Right atrium auricular region (tissue), 2 donors: ENCODE results near the gene RPL41. TPM values are rescaled to one million over a fixed set of nuclear protein-coding genes. Genes with fewer than 3 reads are reported as not detected.

ENCODE experiments used
- DNase-seq: peaks from one replicate; pipeline ENCODE4 v3.0.0-alpha.2; 2019; ENCODE audit warnings: low spot score
- H3K27ac ChIP-seq, 2 donors: fragments of 200-600 bp; sonication (generic); 1 replicate in 1 of 2; 2 replicates in 1 of 2; pipeline ENCODE4 v1.5.1; 2016 to 2019
- H3K27me3 ChIP-seq, 2 donors: fragments of 200-600 bp; sonication (generic); one replicate each; pipeline versions ENCODE4 v1.5.1 to v1.6.0; 2017 to 2019
- H3K36me3 ChIP-seq: fragments of 200-600 bp; sonication (generic); one replicate; pipeline ENCODE4 v1.5.1; 2016
- H3K4me1 ChIP-seq, 2 donors: fragments of 200-600 bp; sonication (generic); one replicate each; pipeline versions ENCODE4 v1.5.1 to v1.6.0; 2017 to 2019
- H3K4me3 ChIP-seq, 2 donors: fragments of 200-600 bp; sonication (generic); 1 replicate in 1 of 2; 2 replicates in 1 of 2; pipeline ENCODE4 v1.5.1; 2017 to 2019; ENCODE audit warnings: mild to moderate bottlenecking in 1 of 2, moderate library complexity in 1 of 2
- H3K9me3 ChIP-seq, 2 donors: fragments of 200-600 bp; sonication (generic); one replicate each; pipeline ENCODE4 v1.5.1; 2019
- total RNA-seq, 2 donors: library from RNA; depleted of rRNA; stranded (reverse); fragments of >200 nt; gene quantifications; one replicate each; pipeline ENCODE4 v1.1.0, GENCODE V29; 2016
- TF ChIP-seq, protein P1 (sequence below), 2 donors: fragments of 200-600 bp; sonication (generic); IDR thresholded peaks; one replicate each; pipeline ENCODE4 v1.5.1; 2019; ENCODE audit warnings: antibody characterized with exemption in 2 of 2

RPL41 gene
- total RNA-seq, 2 donors from 2014 or later = 606 to 2,188 TPM

DNA sequence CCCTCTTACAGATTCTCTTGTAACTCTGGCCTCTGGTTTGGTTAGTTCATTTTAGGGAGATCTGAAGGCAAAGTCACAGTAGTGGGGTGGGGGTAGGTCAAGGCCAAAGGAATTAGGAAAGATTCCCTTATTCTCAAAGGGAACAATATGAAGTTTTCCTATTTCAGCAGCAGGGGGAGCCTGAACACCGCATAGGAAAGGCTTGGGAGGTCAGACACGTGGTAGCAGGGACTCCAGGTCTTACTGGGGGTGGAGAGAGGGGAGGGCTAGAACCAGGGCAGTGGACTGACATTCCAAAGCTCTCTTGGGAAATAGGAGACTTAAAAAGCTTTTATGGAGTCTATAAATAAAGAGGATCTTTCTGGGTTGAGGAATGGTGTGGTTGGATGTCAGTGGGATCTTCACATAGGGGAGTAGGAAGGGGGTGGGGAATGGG, 2.9 kb downstream of the RPL41 start:
- Histone ChIP-seq H3K4me1 (peaks cover 0 to 52% of the 10 kb centered on the region in 2 donors), H3K4me3 (peak overlapping the region in 1 of 2 donors; percentile 76), H3K36me3 (peaks cover 10% of the 10 kb centered on the region), H3K27me3 (no peaks in the 10 kb centered on the region), H3K9me3 (no peaks in the 10 kb centered on the region), H3K27ac (peak overlapping the region; percentile 85 to 95)
- peak; percentile 88 for DNase-seq
- TF ChIP-seq, protein P1, sequence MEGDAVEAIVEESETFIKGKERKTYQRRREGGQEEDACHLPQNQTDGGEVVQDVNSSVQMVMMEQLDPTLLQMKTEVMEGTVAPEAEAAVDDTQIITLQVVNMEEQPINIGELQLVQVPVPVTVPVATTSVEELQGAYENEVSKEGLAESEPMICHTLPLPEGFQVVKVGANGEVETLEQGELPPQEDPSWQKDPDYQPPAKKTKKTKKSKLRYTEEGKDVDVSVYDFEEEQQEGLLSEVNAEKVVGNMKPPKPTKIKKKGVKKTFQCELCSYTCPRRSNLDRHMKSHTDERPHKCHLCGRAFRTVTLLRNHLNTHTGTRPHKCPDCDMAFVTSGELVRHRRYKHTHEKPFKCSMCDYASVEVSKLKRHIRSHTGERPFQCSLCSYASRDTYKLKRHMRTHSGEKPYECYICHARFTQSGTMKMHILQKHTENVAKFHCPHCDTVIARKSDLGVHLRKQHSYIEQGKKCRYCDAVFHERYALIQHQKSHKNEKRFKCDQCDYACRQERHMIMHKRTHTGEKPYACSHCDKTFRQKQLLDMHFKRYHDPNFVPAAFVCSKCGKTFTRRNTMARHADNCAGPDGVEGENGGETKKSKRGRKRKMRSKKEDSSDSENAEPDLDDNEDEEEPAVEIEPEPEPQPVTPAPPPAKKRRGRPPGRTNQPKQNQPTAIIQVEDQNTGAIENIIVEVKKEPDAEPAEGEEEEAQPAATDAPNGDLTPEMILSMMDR (IDR thresholded peaks at IDR 0.05) = peak; percentile 52 to 87

DNA sequence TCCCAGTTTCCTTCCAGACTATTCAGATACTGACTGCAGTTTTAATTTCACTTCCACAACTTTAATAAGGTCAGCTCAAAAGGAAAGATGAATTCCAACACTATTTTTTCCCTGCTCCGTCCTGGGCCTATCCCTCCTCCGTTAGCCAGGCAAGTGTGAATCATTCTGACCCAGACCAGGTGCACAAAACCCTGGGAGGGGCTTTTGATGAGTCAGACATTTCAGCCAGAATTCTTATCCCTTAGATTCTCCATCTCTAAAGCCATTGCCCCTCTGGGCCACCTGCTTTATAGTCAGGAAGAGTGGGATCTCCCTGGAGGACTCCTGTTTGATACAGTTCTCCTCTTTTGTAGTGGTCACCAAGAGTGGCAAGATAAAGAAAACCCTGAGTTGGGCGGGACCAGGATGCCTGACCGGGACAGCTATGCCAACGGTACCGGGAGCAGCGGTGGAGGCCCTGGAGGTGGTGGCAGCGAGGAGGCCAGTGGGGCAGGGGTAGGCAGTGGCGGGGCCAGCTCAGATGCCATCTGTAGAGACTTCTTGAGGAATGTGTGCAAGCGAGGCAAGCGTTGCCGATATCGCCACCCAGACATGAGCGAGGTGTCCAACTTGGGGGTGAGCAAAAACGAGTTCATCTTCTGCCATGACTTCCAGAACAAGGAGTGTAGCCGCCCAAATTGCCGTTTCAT, 3.9 kb downstream of the RPL41 start:
- peaks cover 10% of the 10 kb centered on the region for H3K36me3 ChIP-seq
- no peak for DNase-seq
- H3K4me3 ChIP-seq = no peak overlapping the region
- peaks cover 0 to 50% of the 10 kb centered on the region in 2 donors for H3K4me1 ChIP-seq
- peak overlapping the region; percentile 85 to 95 for H3K27ac ChIP-seq
- no peaks in the 10 kb centered on the region for H3K9me3 ChIP-seq
- H3K27me3 ChIP-seq = no peaks in the 10 kb centered on the region
- TF ChIP-seq, protein P1 (IDR thresholded peaks at IDR 0.05) = no peak

DNA sequence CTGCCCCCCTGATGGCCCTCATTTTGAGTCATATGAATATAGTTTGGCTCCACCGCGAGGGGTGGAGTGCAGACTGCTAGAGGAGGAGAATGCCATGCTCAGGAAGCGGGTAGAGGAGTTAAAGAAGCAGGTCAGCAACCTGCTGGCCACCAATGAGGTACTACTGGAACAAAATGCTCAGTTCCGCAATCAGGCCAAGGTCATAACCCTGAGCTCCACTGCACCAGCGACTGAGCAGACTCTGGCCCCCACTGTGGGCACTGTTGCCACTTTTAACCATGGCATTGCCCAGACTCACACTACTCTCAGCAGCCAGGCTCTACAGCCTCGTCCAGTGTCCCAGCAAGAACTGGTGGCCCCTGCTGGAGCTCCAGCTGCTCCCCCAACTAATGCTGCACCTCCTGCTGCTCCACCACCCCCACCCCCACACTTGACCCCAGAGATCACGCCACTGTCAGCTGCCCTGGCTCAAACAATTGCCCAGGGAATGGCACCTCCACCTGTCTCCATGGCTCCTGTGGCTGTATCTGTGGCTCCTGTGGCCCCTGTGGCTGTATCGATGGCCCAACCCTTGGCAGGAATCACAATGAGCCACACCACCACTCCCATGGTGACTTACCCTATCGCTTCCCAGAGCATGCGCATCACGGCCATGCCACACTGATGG, 4.9 kb downstream of the RPL41 start:
- no peak overlapping the region for H3K4me3 ChIP-seq
- TF ChIP-seq, protein P1 (IDR thresholded peaks at IDR 0.05) = no peak
- H3K27ac ChIP-seq = no peak overlapping the region
- H3K27me3 ChIP-seq = no peaks in the 10 kb centered on the region
- no peak for DNase-seq
- no peaks in the 10 kb centered on the region for H3K9me3 ChIP-seq
- H3K4me1 ChIP-seq = peaks cover 0 to 56% of the 10 kb centered on the region in 2 donors
- peaks cover 10% of the 10 kb centered on the region for H3K36me3 ChIP-seq

DNA sequence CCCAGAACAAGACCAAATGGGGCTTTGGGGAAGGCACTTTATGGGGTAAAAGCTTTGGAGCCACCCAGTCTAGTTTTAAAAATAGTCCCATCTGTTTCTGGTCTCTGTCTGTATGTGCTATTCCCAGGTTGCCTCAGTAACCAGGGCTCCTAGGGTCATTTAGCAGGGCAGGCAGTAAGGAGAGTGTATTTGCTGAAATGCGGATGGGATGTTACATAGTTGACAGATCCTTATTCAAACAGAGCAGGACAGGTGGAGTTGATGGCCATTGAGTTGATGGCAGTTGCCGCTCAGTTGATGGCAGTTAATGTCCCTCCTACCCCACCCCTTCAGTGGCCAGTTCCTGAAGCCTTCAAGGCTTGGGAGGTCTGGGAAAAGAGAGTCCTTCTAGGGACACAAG, 6.2 kb downstream of the RPL41 start:
- Histone ChIP-seq H3K4me1 (peaks cover 0 to 66% of the 10 kb centered on the region in 2 donors), H3K36me3 (peaks cover 10% of the 10 kb centered on the region), H3K27me3 (no peaks in the 10 kb centered on the region), H3K9me3 (no peaks in the 10 kb centered on the region), H3K27ac (no peak overlapping the region), H3K4me3 (no peak overlapping the region)
- TF ChIP-seq, protein P1 (IDR thresholded peaks at IDR 0.05) = no peak
- no peak for DNase-seq

DNA sequence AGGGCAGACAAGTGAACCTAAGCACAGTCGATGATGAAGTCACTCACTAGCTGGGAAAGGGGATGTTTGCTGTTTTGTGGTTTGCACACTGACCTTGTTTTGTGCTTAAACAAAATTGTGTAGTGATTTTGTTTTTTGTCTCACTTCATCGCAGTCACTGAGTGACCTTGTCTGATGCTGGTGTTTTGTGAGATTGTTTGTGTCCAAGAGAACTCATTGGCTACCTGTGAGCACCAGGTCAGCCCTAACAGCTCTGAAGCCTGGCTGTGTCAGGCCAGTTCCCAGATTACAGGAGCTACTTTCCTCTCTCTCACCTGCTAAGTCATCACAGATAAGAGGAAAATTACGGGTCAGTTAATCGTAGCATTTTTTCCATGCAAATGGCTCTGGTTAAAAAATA, 7.7 kb downstream of the RPL41 start:
- Histone ChIP-seq H3K4me1 (peaks cover 0 to 62% of the 10 kb centered on the region in 2 donors), H3K27ac (no peak overlapping the region), H3K9me3 (no peaks in the 10 kb centered on the region), H3K36me3 (peaks cover 10% of the 10 kb centered on the region), H3K27me3 (no peaks in the 10 kb centered on the region), H3K4me3 (no peak overlapping the region)
- TF ChIP-seq, protein P1 (IDR thresholded peaks at IDR 0.05) = no peak
- no peak for DNase-seq
